HG03565 (cell line): ENCODE data around the gene FAM227A.
A peak's percentile ranks its signal among the peaks of the same experiment; 100 is the strongest.

Experiments
- ATAC-seq: cut with Tn5 transposase; IDR thresholded peaks from one replicate; pipeline ENCODE4 v1.9.1; 2021; ENCODE audit warnings: mild to moderate bottlenecking, moderate library complexity; ENCODE audit not compliant: unreplicated experiment

FAM227A gene

DNA sequence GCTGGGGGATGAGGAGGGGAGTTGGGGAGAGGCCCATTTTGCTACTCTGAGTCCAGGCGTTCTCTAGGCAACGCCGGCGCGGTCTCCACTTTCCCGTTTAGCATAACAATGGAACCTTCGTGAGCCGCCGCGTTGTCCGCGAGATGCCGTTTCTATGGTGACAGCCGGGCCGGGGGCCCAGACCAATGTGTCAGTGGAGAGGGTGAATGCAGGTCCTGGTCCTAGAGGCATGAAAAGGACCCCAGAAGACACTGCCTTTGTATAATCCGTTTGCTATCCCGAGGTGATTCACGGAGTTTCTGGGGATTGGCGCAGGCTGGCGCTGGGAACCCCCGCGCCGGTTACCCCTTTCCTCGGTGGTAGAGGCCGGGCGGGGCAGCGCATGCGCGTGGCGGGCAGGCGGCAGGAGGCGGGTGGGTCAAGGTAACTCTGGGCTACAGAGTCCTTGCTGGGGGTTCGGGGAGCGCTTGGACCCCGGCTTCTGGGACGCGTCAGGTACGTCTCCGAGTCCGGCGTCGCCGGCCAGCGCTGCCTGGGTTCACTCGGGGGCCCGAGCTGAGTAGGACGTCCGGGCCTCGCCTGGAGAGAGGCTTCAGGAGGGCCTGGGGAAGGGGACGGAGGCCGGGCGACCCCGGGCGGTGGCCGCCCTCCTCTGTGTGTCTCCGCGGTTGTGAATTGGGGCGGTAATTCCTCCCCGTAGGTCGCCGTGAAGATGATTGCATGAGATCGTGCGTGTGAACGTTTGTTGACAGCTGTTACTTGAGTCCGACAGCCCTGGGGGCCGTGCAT lies at the start of gene FAM227A, which contains the start of gene CBY1:
Gene FAM227A (minus strand): TSS at position 137 of the 789 bp plus-strand sequence. CDS start 6,224 bp downstream, outside the sequence.
Gene CBY1 (plus strand): TSS at position 383 of the 789 bp plus-strand sequence. CDS start 11,417 bp downstream, outside the sequence.
- peak; percentile 55 for ATAC-seq

DNA sequence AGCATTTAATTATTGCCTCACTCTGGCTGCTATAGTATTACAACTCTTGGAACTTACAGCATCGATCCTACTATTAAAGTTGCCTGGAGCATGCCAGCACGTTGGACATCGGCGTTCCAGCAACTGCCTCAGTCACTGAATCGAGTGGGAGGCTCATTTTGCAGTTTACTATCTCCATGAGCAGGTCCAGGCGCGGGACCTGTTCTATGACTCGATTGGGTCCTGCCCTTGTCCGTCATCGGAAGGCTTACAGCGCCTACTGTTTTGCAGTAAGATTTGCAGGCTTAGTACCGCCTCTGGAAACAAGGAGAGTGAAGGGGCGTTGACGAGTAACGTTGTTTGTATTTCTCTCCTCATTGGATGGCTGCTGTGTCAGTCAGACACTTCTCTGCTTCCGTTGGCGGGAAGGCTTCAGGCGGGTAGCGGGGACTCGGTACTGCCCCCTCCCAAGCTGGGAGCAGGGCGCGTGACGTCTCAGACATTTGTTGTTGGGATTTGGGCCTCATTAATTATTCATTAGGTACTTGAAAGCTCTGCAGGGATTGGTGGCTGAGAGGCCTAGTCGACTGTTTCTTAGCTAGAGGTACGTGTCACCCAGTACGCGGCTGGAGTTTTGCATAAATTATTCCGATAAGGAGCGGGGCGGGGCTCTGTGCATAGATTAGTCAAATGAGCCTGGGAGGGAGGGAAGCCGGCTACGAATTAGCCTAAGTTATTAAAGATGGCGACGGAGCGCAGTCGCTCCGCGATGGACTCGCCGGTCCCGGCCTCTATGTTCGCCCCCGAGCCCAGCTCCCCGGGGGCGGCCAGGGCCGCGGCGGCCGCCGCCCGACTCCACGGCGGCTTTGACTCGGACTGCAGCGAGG lies 49.3 kb upstream of the FAM227A start, which contains the start of gene GTPBP1:
Gene GTPBP1 (plus strand): TSS at position 710 of the 866 bp plus-strand sequence. CDS start 12 bp downstream, at position 722.
- peak; percentile 63 for ATAC-seq

DNA sequence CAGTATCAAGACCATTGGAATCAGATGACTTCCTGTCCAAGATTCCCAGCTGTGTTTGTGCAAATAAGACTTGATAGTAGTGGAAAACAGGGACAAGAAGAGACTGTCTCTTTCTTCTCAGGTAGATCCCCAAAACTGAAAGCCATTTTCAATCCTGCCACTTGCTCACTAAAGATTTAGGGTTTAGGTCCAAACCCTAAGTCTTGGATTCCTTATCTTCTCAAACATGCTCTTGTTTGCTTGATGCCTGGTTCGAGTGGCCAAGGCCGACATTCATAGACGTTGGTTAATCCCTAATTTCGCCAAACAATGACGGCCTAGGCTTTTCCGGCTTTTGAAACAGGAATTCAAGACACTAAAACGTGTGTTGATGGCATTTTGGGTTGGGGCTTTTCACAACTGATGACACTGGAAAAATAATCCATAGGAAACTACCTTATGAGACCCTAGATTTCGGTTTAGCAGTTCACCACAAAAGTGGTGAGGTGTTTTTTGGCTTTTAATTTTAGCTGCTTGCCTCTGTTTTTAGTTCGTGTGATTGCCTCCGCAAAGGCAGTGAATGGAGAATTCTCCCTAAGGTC lies 48.6 kb upstream of the FAM227A start:
- no peak for ATAC-seq

DNA sequence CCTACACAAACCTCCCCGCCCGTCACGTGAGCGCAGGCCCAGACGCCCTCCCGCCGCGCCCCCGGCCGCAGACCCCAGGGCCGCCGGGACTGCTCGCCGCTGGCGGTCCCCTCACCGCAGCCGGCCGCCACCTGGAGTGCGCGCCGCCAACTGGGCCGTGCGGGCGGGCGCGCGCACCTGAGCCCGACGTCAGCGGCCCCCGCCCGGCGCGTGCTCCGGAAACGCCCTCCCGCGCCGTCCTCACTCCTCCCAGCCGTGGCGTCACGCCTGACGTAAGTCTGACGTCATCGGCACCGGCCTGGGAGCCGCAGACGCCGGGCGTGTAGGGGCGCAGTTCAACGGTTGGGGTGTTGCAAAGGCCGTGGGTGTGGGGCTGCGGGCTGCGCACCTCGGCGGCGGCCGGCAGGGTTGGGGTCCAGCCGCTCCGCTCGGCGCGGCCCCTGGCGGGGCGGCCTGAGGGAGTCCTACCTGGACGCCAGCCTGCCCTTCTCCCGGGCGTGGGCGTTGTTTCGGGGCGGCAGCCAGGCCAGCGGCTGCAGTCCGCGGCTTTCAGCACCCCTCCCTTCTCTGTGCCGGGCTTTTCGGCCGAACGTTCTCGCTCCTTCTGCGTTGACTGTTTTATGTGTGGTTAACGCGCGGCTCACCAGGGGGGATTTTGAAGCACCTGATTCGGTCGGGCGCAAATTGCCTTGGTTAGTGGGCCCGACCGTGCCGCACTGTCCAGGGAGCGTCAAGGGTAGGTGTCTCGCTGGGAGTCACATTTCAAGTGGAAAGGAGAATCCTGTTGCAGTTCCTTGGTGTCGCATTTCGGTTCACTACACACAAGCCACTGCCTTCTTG lies 44.8 kb upstream of the FAM227A start, which contains the start of gene JOSD1:
Gene JOSD1 (minus strand): TSS at position 155 of the 840 bp plus-strand sequence. CDS start 956 bp downstream, outside the sequence.
- peak; percentile 27 for ATAC-seq

DNA sequence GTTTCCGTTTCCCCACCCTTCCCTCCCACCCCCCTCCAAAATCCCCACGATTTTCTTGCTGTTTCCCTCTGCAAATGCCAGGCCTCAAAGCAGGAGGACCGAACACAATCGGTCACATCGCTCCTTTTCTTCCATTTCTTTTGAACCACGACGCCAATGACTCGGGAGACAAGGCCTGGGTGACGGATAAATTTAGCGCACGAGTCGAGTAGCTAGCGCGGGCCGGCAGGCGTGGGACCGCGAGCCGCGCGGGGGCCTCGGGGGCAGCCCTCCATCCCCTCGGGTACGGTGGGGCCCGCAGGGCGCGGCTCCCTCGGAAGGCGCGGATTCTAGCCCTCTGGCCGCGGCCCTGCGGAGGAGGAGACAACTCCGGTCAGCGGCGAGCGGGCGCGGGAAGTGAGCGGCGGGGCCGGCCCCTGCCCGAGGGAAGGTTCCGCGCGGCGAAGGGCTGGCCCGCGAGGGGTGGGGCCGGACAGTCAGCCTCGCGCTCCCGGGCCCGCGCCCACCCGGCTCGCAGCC lies 44.1 kb upstream of the FAM227A start:
- ATAC-seq: no peak

DNA sequence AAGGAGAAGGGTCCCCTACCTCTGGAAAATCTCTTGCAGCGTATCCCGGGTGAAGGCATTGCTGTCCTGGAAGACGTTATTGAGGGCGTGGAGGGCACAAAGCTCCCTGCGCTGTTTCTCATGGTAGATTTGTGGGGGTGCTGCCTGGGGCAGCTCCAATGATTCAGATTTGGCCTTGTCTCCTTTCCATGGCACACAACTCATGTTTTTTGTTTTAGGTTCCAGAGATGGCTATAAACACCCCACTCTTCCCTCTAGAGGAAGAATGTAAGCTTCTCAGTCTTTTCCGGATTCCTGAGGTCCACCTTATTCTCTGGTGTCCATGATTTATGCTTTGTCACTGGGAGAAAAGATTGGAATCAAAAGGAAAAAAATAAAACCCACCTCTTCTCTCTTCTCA lies 43.6 kb upstream of the FAM227A start:
- ATAC-seq: no peak

DNA sequence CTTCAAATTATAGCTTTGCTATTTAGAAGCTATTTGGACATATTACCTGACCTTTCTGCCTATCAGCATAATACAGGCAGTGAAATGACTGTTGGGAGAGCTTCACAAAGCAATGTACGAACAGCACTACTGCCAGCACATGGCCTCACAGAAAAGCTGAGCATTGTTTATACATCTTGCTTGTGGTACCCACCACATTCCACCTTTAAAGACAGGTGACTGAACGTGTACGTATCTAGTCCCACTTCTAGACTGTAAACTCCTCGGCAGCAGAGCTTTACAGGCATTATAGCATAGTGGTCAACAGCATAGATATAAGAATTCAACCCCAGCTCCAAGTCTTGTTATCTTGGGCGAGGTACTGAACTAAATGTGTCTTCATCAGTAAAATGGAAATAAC lies 43.0 kb upstream of the FAM227A start:
- no peak for ATAC-seq

DNA sequence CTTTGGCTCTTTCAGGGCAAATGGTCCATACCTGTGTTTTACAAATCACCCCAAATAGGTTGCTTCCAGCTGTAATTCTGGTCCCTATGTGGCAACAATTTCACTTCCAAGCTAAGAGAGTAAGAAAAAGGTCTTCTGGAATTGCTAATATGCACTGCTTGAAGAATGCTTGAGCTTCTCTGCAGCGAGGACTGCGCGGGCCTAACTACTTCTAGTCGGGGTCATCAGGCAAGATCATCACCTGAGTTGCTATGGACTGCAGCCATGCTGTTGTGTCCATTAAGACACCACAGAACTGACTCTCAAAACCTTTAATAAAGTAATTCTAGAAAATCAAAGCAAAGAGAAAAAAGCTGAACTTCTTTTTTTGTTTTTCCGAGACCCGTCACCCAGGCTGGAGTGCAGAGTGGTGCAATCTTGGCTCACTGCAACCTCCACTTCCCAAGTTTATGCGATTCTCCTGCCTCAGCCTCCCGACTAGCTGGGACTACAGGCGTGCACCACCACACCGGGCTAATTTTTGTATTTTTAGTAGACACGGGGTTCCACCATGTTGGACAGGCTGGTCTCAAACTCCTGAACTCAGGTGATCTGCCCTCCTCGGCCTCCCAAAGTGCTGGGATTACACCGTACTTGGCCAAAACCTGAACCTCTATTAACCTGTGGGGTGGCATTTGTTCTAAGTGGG lies 42.4 kb upstream of the FAM227A start:
- no peak for ATAC-seq

DNA sequence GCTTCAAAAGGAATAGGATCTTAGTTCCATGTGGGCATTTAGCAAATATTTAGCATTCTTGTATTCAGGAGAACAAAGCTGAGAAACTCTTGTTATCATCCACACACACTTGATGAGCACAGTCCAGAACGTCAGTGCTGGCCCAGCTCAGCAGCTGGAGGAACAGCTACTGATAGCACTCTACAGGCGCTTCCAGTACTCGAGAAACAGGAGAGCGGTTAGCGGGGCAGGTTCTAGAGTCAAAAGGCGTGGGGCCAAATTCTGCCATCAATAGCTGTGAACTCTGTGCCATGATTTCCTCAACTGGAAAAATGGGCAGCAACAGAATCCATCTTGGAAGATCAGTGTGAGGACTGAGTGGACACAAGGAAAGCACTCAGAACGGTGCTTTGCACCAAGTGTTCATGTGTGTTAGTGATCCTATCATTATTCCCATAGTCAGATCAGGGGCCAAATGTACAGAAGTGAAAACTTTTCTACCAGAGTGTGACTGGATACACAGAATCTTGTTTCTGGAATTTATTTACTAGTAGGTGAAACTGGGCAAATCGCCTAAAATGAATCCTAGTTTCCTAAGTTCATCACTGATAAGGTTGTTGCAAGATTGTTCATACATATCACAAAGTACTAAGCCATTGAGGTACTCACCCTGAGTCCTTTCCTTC lies 41.4 kb upstream of the FAM227A start:
- no peak for ATAC-seq

DNA sequence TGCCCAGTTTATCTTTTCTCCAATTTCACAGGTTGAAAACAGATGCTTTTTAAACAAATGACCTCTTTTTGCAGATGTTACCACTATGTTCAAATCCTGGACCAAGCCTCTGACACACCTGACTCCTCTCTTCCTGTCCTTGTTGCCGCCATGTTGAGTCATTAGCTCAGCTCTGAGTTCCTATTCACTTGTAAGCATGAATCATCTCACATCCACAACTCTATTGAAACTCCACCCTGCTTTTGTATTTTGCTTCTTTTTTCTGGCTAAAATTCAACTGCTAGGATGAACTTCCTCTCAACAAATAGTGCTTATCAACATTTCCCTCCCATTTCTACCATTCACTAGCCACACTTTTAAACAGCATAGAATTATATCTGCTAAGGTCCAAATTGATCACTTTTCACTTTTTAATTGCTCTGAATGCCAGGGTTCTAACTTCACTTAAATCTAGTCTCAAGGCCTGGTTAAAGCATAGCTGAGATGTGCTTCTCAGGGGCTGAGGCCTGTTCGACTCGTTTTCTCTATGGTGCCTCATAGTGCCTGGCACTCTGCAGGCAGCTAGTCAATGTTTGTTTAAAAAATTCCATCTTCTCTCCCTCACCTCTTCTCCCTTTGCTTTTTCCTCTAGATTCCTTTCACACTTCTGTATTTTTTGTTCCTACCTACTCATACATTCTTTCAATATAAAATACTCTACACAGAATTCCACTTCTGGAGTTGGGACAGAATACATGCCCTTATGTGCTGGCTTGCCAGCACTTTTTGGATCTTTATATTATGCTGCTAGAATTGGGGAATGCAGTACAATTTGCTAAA lies 40.6 kb upstream of the FAM227A start:
- no peak for ATAC-seq

DNA sequence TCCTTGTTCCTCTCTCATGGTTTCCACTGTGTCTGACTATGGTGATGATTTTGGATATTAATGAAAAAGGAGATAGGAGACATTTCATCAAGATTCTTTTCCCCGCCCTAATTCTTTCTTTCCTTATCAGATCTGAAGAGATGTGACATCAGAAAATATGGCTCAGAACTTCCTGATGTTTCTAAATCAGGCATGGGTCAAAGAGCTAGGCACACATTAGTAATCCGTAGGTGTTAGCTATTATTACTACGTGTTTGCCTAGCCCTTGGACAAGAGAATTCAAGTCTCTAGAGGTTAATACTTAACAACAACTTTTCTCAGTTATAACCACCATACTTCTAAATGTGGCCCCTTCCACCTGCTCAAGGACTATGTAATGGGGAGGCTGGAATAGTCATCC lies 38.7 kb upstream of the FAM227A start:
- no peak for ATAC-seq

DNA sequence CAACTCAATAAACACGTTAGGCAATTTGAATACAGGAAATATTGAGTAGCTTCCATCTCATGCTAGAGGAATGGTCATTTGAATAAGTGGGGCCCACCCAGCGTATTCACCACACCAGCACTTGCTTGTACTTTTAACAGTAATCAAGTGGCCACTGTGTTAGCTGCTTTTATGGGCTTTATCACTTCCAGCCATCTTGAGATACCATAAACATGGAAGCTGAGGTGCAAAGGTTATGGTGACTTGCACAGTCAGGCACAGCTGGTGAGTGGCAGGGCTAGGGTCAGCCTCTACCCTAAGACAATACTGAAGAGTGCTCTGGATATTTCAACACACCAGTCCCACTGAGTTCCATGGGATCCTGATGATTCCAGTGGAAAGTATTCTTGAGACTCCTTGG lies 37.9 kb upstream of the FAM227A start:
- no peak for ATAC-seq

DNA sequence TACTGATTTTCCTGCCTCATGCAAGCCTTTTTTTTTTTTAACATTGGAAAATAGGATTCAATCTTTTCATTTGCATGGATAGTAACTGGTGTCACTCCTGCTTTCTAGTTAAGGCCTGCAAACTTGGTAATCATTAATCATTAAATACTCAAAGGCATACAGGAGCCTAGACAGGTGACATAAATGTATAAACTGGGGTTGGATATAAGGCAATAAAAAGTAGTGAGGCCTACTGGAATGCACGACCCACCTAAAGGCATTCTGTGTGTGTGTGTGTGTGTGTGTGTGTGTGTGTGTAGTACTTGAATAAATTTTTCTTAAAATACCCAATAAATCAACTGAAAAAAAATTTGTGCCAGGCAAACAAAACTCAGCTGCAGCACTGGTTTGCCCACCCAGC lies 33.5 kb upstream of the FAM227A start:
- no peak for ATAC-seq

DNA sequence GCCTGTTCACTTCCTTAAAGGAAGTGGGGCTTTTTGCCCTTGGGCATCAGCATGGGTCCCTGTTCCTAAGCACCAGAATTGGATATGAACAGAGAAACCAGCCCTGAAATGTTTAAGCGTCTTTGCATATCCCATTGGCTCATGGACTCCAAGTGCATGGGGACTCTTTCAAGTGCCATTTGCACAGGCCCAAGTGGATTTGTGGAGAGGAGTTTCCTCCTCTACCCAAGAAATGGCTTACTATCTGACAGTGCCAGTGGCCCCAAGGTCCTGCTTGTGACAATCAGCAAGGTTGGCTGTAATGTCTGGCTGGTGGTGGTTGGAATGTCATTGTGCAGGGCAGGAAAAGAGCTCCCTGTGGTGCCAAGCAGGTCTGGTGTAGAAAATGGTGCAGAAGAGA lies 29.6 kb upstream of the FAM227A start:
- ATAC-seq: no peak

DNA sequence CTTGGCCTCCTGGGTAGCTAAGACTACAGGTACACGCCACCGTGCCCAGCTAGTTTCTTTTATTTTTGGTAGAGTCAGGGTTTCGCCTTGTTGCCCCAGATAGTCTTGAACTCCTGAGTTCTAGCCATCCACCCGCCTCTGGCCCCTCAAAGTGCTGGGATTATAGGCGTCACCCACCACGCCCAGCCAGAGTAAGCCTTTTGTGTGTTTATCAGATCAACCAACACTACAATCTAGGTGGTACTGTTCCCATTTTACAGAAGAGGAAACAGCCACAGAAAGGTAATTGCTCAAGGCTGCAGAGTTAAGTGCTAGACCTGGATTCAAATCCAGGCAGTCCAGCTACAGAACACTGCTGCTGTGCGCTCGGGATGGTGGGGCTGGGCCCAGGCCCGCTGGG lies 28.7 kb upstream of the FAM227A start:
- no peak for ATAC-seq

DNA sequence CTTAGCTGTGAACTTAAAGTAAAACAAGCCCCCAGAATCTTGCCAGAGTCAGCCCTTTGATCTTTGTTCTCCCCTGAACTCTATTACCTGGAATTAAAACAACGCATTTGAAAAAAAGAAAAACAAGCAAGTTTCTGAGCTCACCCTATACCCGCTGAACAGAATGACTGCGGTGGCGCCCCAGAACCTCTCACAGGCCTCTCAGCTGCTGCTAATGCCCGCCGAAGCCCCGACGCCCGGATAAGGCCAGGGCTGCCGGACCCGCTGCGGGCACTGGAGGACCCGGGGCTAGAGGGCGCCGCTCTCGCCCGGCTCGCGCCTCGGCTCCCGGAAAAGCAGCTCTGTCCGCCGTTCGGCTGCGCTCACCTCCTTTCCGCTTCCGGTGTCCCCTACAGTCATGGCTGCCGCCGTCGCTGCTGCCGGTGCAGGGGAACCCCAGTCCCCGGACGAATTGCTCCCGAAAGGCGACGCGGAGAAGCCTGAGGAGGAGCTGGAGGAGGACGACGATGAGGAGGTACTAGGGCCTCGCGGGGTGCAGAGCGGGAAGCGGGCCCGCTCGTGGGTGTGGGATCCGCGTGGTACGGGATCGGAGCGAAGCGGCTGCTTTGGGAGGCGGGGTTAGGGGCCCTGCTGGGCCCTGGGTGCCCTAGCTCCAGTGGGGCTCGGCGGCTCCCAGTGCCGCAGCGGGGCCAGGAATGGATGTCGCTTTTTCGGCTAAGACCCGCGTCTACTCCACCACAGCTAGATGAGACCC lies 25.6 kb upstream of the FAM227A start, which contains the start of gene TOMM22:
Gene TOMM22 (plus strand): TSS at position 376 of the 754 bp plus-strand sequence. CDS start 22 bp downstream, at position 398.
- peak; percentile 88 for ATAC-seq

DNA sequence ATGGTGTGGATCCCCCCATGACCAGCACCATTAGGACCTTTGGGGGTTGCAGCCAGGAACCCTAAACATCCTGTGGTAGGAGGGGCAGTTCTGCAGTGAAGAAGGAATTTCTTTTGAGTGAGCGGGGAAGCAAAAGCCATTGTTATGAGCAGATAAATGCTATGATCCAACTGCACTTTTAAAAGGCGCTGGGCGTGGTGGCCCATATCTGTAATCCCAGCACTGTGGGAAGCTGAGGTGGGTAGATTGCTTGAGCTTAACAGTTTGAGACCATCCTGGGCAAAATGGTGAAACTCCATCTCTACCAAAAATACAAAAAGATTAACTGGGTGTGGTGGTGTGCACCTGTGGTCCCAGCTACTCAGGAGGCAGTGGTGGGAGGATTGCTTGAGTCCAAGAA lies 19.6 kb upstream of the FAM227A start:
- ATAC-seq: no peak
